Gastroesophageal sphincter (tissue), 4 donors: ENCODE measurements around the gene PNLIPRP1. TPM values are rescaled to one million over a fixed set of nuclear protein-coding genes. Genes with fewer than 3 reads are reported as not detected.

ENCODE experiments used
- ATAC-seq: fragments of 150-250 bp; one replicate; pipeline ENCODE4 v1.9.1; 2016; ENCODE audit warnings: mild to moderate bottlenecking, moderate library complexity
- H3K27ac ChIP-seq, 4 donors: fragments of 200-600 bp; sonication (generic) in 3 of 4; 1 replicate in 3 of 4; 2 replicates in 1 of 4; pipeline ENCODE4 v1.5.1; 2016 to 2019
- H3K27me3 ChIP-seq: fragments of 200-600 bp; sonication (generic); one replicate; pipeline ENCODE4 v1.5.1; 2019
- H3K36me3 ChIP-seq, 2 donors: fragments of 200-600 bp; sonication (generic); one replicate each; pipeline ENCODE4 v1.5.1; 2019; ENCODE audit warnings: control low read depth in 1 of 2
- H3K4me1 ChIP-seq, 3 donors: fragments of 200-600 bp; sonication (generic); 1 replicate in 2 of 3; 2 replicates in 1 of 3; pipeline ENCODE4 v1.5.1; 2016 to 2019; ENCODE audit warnings: control low read depth in 2 of 3
- H3K4me3 ChIP-seq, 2 donors: fragments of 200-600 bp; sonication (generic); one replicate each; pipeline ENCODE4 v1.5.1; 2019; ENCODE audit warnings: mild to moderate bottlenecking in 1 of 2, moderate library complexity in 1 of 2
- H3K9me3 ChIP-seq, 3 donors: fragments of 200-600 bp; sonication (generic); one replicate each; pipeline ENCODE4 v1.5.1; 2017 to 2019; ENCODE audit warnings: control low read depth in 2 of 3
- CTCF ChIP-seq, 4 experiments: fragments of 200-600 bp in 2 of 4; fragments of 450-650 bp in 2 of 4; sonication (generic) in 1 of 4; IDR thresholded peaks; one replicate each; pipeline ENCODE4 v1.5.1; 2017 to 2019; ENCODE audit warnings: antibody characterized with exemption in 4 of 4, mild to moderate bottlenecking in 2 of 4, moderate library complexity in 2 of 4
- EP300 ChIP-seq: sonication (generic); formaldehyde crosslinking; IDR thresholded peaks from one replicate; pipeline ENCODE4 v1.6.1; 2017; ENCODE audit warnings: antibody characterized with exemption, mild to moderate bottlenecking
- POLR2A ChIP-seq, 2 donors: fragments of 450-650 bp; IDR thresholded peaks; one replicate each; pipeline ENCODE4 v1.6.1; 2017; ENCODE audit warnings: antibody characterized with exemption in 2 of 2, mild to moderate bottlenecking in 2 of 2, moderate library complexity in 1 of 2
- POLR2AphosphoS5 ChIP-seq: sonication (generic); formaldehyde crosslinking; IDR thresholded peaks from one replicate; pipeline ENCODE4 v1.6.1; 2017; ENCODE audit warnings: antibody characterized with exemption
- WGBS, 2 donors: methylation state at CpG; one replicate each; pipeline ENCODE4 v1.1.5; 2018; ENCODE audit warnings: low coverage in 1 of 2; 5-methylcytosine and 5-hydroxymethylcytosine counted together
- total RNA-seq, 4 donors: library from RNA; depleted of rRNA; stranded (reverse); fragments of >200 nt; gene quantifications; one replicate each; pipeline ENCODE4 v1.1.0, GENCODE V29; 2016

PNLIPRP1 gene
- not detected for total RNA-seq

- WGBS, 2 donors, result 49 to 100% methylated on average over 1 to 6 of the region's 9 CpGs
- Histone ChIP-seq H3K9me3 (no peaks in the 10 kb centered on the region), H3K4me1 (no peaks in the 10 kb centered on the region), H3K27me3 (no peaks in the 10 kb centered on the region), H3K27ac (no peak within 1 kb of the TSS), H3K36me3 (no peaks in the 10 kb centered on the region), H3K4me3 (no peak within 1 kb of the TSS)
- TF ChIP-seq POLR2AphosphoS5, result no peak
- TF ChIP-seq CTCF (IDR thresholded peaks at IDR 0.05), result no peak
- no peak for TF ChIP-seq POLR2A (IDR thresholded peaks at IDR 0.05)
- no peak for TF ChIP-seq EP300
- no peak for ATAC-seq
These were observed at the start of gene PNLIPRP1 for GRCh38 chr10:116590590-116591444. Gene PNLIPRP1, plus strand, starts transcription at chr10:116590959. Its CDS starts 171 bp downstream, at chr10:116591130.

- Histone ChIP-seq H3K27me3 (no peaks in the 10 kb centered on the region), H3K27ac (no peak overlapping the region), H3K36me3 (no peaks in the 10 kb centered on the region), H3K9me3 (peaks cover 0 to 5% (median 0%) of the 10 kb centered on the region in 3 donors), H3K4me1 (no peaks in the 10 kb centered on the region), H3K4me3 (no peak overlapping the region)
- no peak for ATAC-seq
- TF ChIP-seq CTCF (IDR thresholded peaks at IDR 0.05) (no peak), POLR2AphosphoS5 (no peak), EP300 (no peak), POLR2A (IDR thresholded peaks at IDR 0.05) (no peak)
These were observed 48.6 kb upstream of the PNLIPRP1 start for GRCh38 chr10:116542007-116542677.

GRCh38 chr10:116545122-116545521, 45.6 kb upstream of the PNLIPRP1 start:
- TF ChIP-seq POLR2AphosphoS5 (no peak), POLR2A (IDR thresholded peaks at IDR 0.05) (no peak)
- H3K27me3 ChIP-seq, result no peaks in the 10 kb centered on the region
- H3K36me3 ChIP-seq, result no peaks in the 10 kb centered on the region
- H3K9me3 ChIP-seq, result no peaks in the 10 kb centered on the region
- H3K4me3 ChIP-seq, result no peak overlapping the region
- no peak overlapping the region for H3K27ac ChIP-seq
- no peaks in the 10 kb centered on the region for H3K4me1 ChIP-seq
- WGBS, 2 donors, result 20 to 53% methylated on average over 1 of the region's 1 CpG
- ATAC-seq, result no peak

GRCh38 chr10:116545756-116546155, 45.0 kb upstream of the PNLIPRP1 start, which contains the start of gene PNLIP:
Gene PNLIP, plus strand, starts transcription at chr10:116545931. Its CDS starts 162 bp downstream, at chr10:116546093.
- Histone ChIP-seq H3K27ac (no peak within 1 kb of the TSS), H3K4me1 (no peaks in the 10 kb centered on the region), H3K36me3 (no peaks in the 10 kb centered on the region), H3K27me3 (no peaks in the 10 kb centered on the region), H3K4me3 (no peak within 1 kb of the TSS), H3K9me3 (no peaks in the 10 kb centered on the region)
- 78 to 90% methylated on average over 7 to 8 of the region's 8 CpGs for WGBS, 2 donors
- no peak for ATAC-seq
- no peak for TF ChIP-seq POLR2AphosphoS5
- TF ChIP-seq EP300, result no peak

- Histone ChIP-seq H3K9me3 (no peaks in the 10 kb centered on the region), H3K4me3 (no peak overlapping the region), H3K36me3 (no peaks in the 10 kb centered on the region), H3K27me3 (no peaks in the 10 kb centered on the region), H3K4me1 (no peaks in the 10 kb centered on the region), H3K27ac (no peak overlapping the region)
- TF ChIP-seq CTCF (IDR thresholded peaks at IDR 0.05), result no peak
- TF ChIP-seq POLR2AphosphoS5, result no peak
- no peak for TF ChIP-seq EP300
- no peak for TF ChIP-seq POLR2A (IDR thresholded peaks at IDR 0.05)
- ATAC-seq, result no peak
- 83 to 89% methylated on average over 4 to 5 of the region's 5 CpGs for WGBS, 2 donors
These were observed 42.5 kb upstream of the PNLIPRP1 start for GRCh38 chr10:116548301-116548700.
